ENCODE data around the gene SELENOM. TPM values are rescaled to one million over a fixed set of nuclear protein-coding genes. Genes with fewer than 3 reads are reported as not detected.
"Not testable (repeated sequence)": the region's sequence is repeated elsewhere in the genome, so short reads cannot be mapped to it uniquely, and the experiment has no call there.

Gene SELENOM
- total RNA-seq, 1 donor = 97.9 TPM

DNA sequence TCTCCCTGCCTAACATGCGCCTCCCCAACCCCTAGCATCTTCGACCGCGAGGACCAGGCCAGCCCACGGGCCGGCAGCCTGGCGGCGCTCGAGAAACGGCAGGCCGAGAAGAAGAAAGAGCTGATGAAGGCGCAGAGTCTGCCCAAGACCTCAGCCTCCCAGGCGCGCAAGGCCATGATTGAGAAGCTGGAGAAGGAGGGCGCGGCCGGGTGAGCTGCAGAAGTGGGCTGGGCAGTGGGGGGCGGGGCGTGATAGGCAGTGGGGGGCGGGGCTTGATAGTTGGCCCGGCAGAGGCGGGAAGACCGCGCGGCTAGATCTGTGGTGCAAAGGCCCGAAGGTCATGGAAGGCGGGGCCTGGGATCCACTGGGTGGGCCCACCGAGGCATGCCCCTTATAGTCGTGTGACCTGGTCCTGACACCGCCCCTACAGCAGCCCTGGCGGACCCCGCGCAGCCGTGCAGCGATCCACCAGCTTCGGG lies 8.7 kb downstream of the SELENOM start:
- H3K4me3 ChIP-seq (ENCODE audit: low read depth, low read length) = no peak overlapping the region
- DNase-seq (ENCODE audit: low read depth) = no peak
- TF ChIP-seq, protein P1, sequence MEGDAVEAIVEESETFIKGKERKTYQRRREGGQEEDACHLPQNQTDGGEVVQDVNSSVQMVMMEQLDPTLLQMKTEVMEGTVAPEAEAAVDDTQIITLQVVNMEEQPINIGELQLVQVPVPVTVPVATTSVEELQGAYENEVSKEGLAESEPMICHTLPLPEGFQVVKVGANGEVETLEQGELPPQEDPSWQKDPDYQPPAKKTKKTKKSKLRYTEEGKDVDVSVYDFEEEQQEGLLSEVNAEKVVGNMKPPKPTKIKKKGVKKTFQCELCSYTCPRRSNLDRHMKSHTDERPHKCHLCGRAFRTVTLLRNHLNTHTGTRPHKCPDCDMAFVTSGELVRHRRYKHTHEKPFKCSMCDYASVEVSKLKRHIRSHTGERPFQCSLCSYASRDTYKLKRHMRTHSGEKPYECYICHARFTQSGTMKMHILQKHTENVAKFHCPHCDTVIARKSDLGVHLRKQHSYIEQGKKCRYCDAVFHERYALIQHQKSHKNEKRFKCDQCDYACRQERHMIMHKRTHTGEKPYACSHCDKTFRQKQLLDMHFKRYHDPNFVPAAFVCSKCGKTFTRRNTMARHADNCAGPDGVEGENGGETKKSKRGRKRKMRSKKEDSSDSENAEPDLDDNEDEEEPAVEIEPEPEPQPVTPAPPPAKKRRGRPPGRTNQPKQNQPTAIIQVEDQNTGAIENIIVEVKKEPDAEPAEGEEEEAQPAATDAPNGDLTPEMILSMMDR (IDR thresholded peaks at IDR 0.05; ENCODE audit: insufficient read depth, low read length) = no peak

DNA sequence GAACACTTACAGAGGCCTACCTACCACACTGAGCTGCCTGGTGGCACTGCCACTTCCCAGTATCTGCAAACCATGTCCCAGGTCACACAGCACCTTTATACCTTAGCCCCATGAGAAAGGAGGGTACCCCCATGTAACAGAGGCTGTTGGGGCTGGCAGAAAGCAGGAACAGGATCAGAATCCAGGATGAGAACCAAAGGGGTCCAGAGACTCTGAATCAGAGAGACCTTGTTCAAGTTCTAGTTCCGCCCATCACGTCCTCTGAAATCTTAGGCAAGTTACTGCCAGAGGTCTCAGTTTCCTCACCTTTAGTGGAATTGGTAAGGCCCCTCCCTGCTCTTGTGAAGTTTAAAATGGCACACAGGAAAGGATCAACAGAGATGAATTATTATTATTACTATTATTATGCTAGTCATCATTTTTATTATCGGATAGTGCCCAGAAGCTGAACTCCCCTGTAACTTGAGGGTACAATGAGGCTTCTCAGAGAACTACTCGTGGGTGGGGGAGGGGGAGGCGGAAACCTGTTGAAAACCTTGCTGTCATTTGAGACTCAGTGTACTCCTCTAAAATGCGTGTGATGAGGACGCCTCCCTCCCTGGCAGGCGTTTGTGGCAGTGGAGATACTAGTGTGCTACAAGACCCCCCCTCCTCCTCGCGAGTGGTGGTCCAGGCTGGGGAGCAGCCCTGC lies 9.3 kb downstream of the SELENOM start:
- no peak for DNase-seq (ENCODE audit: low read depth)
- TF ChIP-seq, protein P1 (IDR thresholded peaks at IDR 0.05; ENCODE audit: insufficient read depth, low read length) = no peak
- H3K4me3 ChIP-seq (ENCODE audit: low read depth, low read length) = no peak overlapping the region

GRCh38 chr22:31097539-31097938 lies 9.8 kb downstream of the SELENOM start:
- not testable (repeated sequence) for DNase-seq (ENCODE audit: low read depth); H3K4me3 ChIP-seq (ENCODE audit: low read depth, low read length)

- DNase-seq (ENCODE audit: low read depth) = no peak
- H3K4me3 ChIP-seq (ENCODE audit: low read depth, low read length) = no peak overlapping the region
- TF ChIP-seq, protein P1 (IDR thresholded peaks at IDR 0.05; ENCODE audit: insufficient read depth, low read length) = no peak
Observed at GRCh38 chr22:31096657-31097279, 10.6 kb downstream of the SELENOM start.

DNA sequence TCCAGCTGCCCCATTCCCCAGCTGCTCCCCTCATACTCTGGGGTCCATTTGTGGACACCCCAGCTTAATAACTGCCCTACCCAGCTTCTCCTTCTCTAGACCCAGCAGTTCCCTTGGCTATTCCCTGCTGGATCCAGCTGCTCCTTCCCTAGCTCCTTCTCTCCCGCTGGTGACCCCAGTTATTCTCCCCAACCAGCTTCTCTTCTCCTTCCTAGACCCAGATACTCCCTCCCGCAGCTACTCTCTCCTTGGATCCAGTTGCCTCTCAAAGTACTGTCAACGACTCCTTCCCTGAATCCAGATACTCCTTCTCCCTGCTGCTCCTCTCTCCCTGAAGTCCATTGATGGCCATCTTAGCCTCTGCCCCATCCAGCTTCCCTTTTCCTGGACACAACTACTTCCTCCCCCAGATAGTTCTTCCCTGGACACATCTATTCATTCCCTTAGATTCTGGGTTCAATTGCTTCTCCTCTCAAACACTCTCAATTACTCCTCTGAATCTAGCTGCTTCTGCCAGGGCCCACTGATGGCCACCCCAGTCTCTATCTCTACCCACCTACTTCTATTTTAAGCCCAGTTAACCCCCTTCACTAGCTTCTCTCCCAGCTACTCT lies 11.6 kb downstream of the SELENOM start:
- no peak for DNase-seq (ENCODE audit: low read depth)
- TF ChIP-seq, protein P1 (IDR thresholded peaks at IDR 0.05; ENCODE audit: insufficient read depth, low read length) = no peak

GRCh38 chr22:31094741-31095140 lies 12.6 kb downstream of the SELENOM start:
- TF ChIP-seq, protein P1 (IDR thresholded peaks at IDR 0.05; ENCODE audit: insufficient read depth, low read length) = no peak
- H3K4me3 ChIP-seq (ENCODE audit: low read depth, low read length) = no peak overlapping the region

More for the DNA sequence above, 11.6 kb downstream of the SELENOM start:
- H3K4me3 ChIP-seq (ENCODE audit: low read depth, low read length) = no peak overlapping the region

DNA sequence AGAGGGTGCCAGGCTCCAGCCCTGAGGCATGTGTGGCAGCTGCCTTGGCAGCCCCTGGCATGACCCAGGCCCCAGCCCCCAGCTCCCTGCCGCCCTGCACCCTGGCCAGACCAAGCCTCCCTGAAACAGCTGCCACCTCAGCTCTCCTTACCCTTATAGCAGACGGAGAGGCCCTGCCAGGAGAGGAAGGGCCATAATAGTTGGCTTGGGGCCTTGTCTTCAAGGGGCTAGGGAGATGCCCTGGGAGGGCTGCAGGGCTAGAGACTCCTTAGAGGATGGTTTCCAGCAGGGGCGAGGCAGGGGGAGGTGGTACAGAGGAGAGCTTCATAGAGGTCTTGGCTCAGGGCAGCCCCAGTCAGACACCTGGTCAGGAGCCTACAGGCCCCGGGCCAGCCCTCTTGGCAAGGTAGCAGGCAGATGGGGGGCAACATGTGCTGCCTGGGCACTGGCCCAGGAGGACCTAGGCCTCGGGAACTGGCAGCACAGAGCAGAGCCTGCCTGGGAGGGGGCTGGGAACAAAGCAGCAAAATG lies 13.3 kb downstream of the SELENOM start:
- no peak overlapping the region for H3K4me3 ChIP-seq (ENCODE audit: low read depth, low read length)
- TF ChIP-seq, protein P1 (IDR thresholded peaks at IDR 0.05; ENCODE audit: insufficient read depth, low read length) = no peak
- DNase-seq (ENCODE audit: low read depth) = no peak

More at GRCh38 chr22:31094741-31095140, 12.6 kb downstream of the SELENOM start:
- no peak for DNase-seq (ENCODE audit: low read depth)

All from fibroblast of the aortic adventitia (primary cell).